K562 (cell line): ENCODE results near the gene EPB41L4A. TPM values are rescaled to one million over a fixed set of nuclear protein-coding genes. Genes with fewer than 3 reads are reported as not detected.
"Not testable (repeated sequence)": the region's sequence is repeated elsewhere in the genome, so short reads cannot be mapped to it uniquely, and the experiment has no call there.

Experiments used
- ATAC-seq: fragments of 200-7000 bp; cut with Tn5 transposase; 3 replicates; pipeline ENCODE4 v1.9.1; 2020; ENCODE audit warnings: moderate library complexity
- BruUV-seq: library from RNA; stranded (reverse); fragments of 400-500 nt; replicated peaks from 2 replicates; lab custom pipeline; 2021; lab: Mats Ljungman, UMichigan
- CTCF ChIA-PET: fragments of 300-600 bp; formaldehyde crosslinking; extraction: SDS; loops from one replicate; lab custom pipeline; 2021; ENCODE audit warnings: low intra/inter-chr PET ratio; lab: Yijun Ruan, JAX
- POLR2A ChIA-PET: fragments of 300-600, 350-650 bp; sonication (Branson Sonifier 250); formaldehyde crosslinking; extraction: SDS; loops from one replicate; lab custom pipeline; 2021; ENCODE audit warnings: antibody characterized with exemption, inconsistent platforms; lab: Yijun Ruan, JAX
- DNase-seq, 4 experiments: peaks; one replicate each; pipeline versions ENCODE4 v3.0.0 to v3.0.0-alpha.2; 2011 to 2018; ENCODE audit warnings: low spot score in 3 of 4, mixed read lengths in 3 of 4; ENCODE audit errors: extremely low read depth in 1 of 4
- FAIRE-seq: peaks from 2 replicates; lab custom pipeline; 2011; peaks lifted over from hg19 to GRCh38; lab: Jason Lieb, UNC
- H2AFZ ChIP-seq: 2 replicates; pipeline ENCODE4 v1.6.0; 2011; ENCODE audit warnings: low read depth, low read length, control low read depth, inconsistent platforms
- H3K27ac ChIP-seq: fragments of 200-600 bp; 3 replicates; pipeline ENCODE4 v1.8.0; 2011; ENCODE audit warnings: low read depth, mild to moderate bottlenecking, control low read depth, inconsistent platforms, low read length, moderate library complexity, mixed read lengths; ENCODE audit errors: extremely low read depth
- H3K27me3 ChIP-seq, 2 experiments: fragments of 300-600 bp in 1 of 2; 2 replicates in 1 of 2; 3 replicates in 1 of 2; pipeline versions ENCODE4 v1.6.0 to v1.8.0; 2011; ENCODE audit warnings: inconsistent platforms in 2 of 2, low read length in 2 of 2, mild to moderate bottlenecking in 1 of 2, mixed read lengths in 1 of 2, moderate library complexity in 1 of 2; ENCODE audit not compliant: control insufficient read depth in 2 of 2, insufficient read depth in 2 of 2
- H3K36me3 ChIP-seq: fragments of 300-600 bp; 3 replicates; pipeline ENCODE4 v1.8.0; 2011; ENCODE audit warnings: mild to moderate bottlenecking, low read length, inconsistent platforms; ENCODE audit not compliant: control insufficient read depth, insufficient read depth
- H3K4me1 ChIP-seq, 2 experiments: fragments of 200-600 bp in 1 of 2; replicated peaks in 1 of 2; 2 replicates in 1 of 2; 3 replicates in 1 of 2; pipeline versions ENCODE4 v1.5.1 to v1.8.0; 2011; ENCODE audit warnings: inconsistent platforms in 2 of 2, low read length in 2 of 2, mild to moderate bottlenecking in 1 of 2, mixed read lengths in 1 of 2, moderate library complexity in 1 of 2; ENCODE audit not compliant: control insufficient read depth in 2 of 2, insufficient read depth in 2 of 2
- H3K4me2 ChIP-seq: 2 replicates; pipeline ENCODE4 v1.6.1; 2011; ENCODE audit warnings: low read length, control low read depth, inconsistent platforms, mixed read lengths; ENCODE audit not compliant: insufficient read depth
- H3K4me3 ChIP-seq: fragments of 200-600 bp; sonication (generic), shearing (Covaris generic); 2 replicates; pipeline ENCODE4 v1.5.1; 2016; ENCODE audit warnings: control low read depth, inconsistent platforms
- H3K79me2 ChIP-seq: fragments of 200-600 bp; 3 replicates; pipeline ENCODE4 v1.8.0; 2011; ENCODE audit warnings: low read length, inconsistent platforms; ENCODE audit not compliant: control insufficient read depth, insufficient read depth
- H3K9ac ChIP-seq, 2 experiments: 2 replicates each; pipeline versions ENCODE4 v1.6.0 to v1.6.1; 2011; ENCODE audit warnings: low read depth in 2 of 2, low read length in 2 of 2, control low read depth in 1 of 2, inconsistent platforms in 1 of 2, mild to moderate bottlenecking in 1 of 2, mixed read lengths in 1 of 2; ENCODE audit not compliant: insufficient read depth in 1 of 2
- H3K9me1 ChIP-seq: one replicate; pipeline ENCODE4 v1.6.0; 2011; ENCODE audit warnings: inconsistent platforms, mild to moderate bottlenecking, low read length, moderate library complexity; ENCODE audit not compliant: control insufficient read depth, insufficient read depth
- H3K9me3 ChIP-seq: replicated peaks from 2 replicates; pipeline ENCODE4 v1.5.1; 2011; ENCODE audit warnings: low read depth, low read length, inconsistent platforms; ENCODE audit not compliant: control insufficient read depth, insufficient read depth
- H4K20me1 ChIP-seq: replicated peaks from 2 replicates; pipeline ENCODE4 v1.6.1; 2011; ENCODE audit warnings: low read length, inconsistent platforms, mixed read lengths; ENCODE audit not compliant: control insufficient read depth, insufficient read depth
- ARID1B ChIP-seq: fragments of 450-650 bp; IDR thresholded peaks from 2 replicates; pipeline ENCODE4 v1.6.1; 2016; ENCODE audit warnings: antibody characterized with exemption, mild to moderate bottlenecking, inconsistent platforms
- CBFA2T2 ChIP-seq: fragments of 450-650 bp; conservative IDR thresholded peaks from 2 replicates; pipeline ENCODE4 v1.6.1; 2017; ENCODE audit warnings: mild to moderate bottlenecking
- CBFA2T3 ChIP-seq: fragments of 450-650 bp; IDR thresholded peaks from 2 replicates; pipeline ENCODE4 v1.6.1; 2017
- CXXC5 ChIP-seq: fragments of 250-450 bp; sonication (Bioruptor Pico); IDR thresholded peaks from 2 replicates; pipeline ENCODE4 v1.8.0; 2022; ENCODE audit warnings: inconsistent platforms, mild to moderate bottlenecking, moderate library complexity
- ESRRA ChIP-seq: fragments of 450-650 bp; IDR thresholded peaks from 2 replicates; pipeline ENCODE4 v1.6.1; 2014; ENCODE audit warnings: low read depth, mild to moderate bottlenecking, moderate library complexity, borderline replicate concordance
- MTA2 ChIP-seq: fragments of 450-650 bp; IDR thresholded peaks from 2 replicates; pipeline ENCODE4 v1.6.1; 2016; ENCODE audit warnings: low read depth
- RAD51 ChIP-seq: fragments of 450-650 bp; IDR thresholded peaks from 2 replicates; pipeline ENCODE4 v1.7.1; 2016; ENCODE audit warnings: low read depth, mild to moderate bottlenecking, borderline replicate concordance
- SMAD4 ChIP-seq: fragments of 250-450 bp; sonication (Bioruptor Pico); conservative IDR thresholded peaks from 2 replicates; pipeline ENCODE4 v1.8.0; 2021; ENCODE audit warnings: inconsistent platforms, mild to moderate bottlenecking, moderate library complexity
- TAL1 ChIP-seq: fragments of 450-650 bp; IDR thresholded peaks from 2 replicates; pipeline ENCODE4 v1.6.1; 2016; ENCODE audit warnings: mild to moderate bottlenecking
- TCF3 ChIP-seq: sonication (generic); formaldehyde crosslinking; IDR thresholded peaks from 2 replicates; pipeline ENCODE4 v1.4.0; 2020; ENCODE audit warnings: mild to moderate bottlenecking, missing genetic modification reagents
- TOE1 ChIP-seq, 2 experiments: fragments of 450-650 bp in 1 of 2; sonication (generic) in 1 of 2; formaldehyde crosslinking in 1 of 2; IDR thresholded peaks; 2 replicates each; pipeline versions ENCODE4 v1.7.1 to v1.8.0; 2016 to 2022; ENCODE audit warnings: borderline replicate concordance in 2 of 2, mild to moderate bottlenecking in 2 of 2, antibody characterized with exemption in 1 of 2, inconsistent platforms in 1 of 2, low read depth in 1 of 2, missing genetic modification reagents in 1 of 2, moderate library complexity in 1 of 2
- USF2 ChIP-seq: sonication (generic); formaldehyde crosslinking; IDR thresholded peaks from 2 replicates; pipeline ENCODE4 v1.5.0; 2020; ENCODE audit warnings: missing genetic modification reagents
- ZNF384 ChIP-seq: IDR thresholded peaks from 2 replicates; pipeline ENCODE4 v1.6.1; 2012; ENCODE audit warnings: low read depth, low read length, improper control_type of control experiment
- WGBS: fragments of 100-300 bp; shearing (Covaris generic); methylation state at CpG from one replicate; pipeline ENCODE4 v1.1.6; 2016; ENCODE audit warnings: low coverage, mixed read lengths; ENCODE audit not compliant: insufficient coverage; ENCODE audit errors: missing lambda C conversion rate; 5-methylcytosine and 5-hydroxymethylcytosine counted together
- in situ Hi-C: fragments of 300-500 bp; cut with MboI; formaldehyde crosslinking; loops from 4 replicates; pipeline ENCODE4 v1.15.0; 2018; ENCODE audit warnings: inconsistent platforms, mixed read lengths
- intact Hi-C: fragments of 100-400 bp; cut with micrococcal nuclease; formaldehyde crosslinking; loops from 2 replicates; pipeline ENCODE4 v1.14.2; 2022
- polyA plus RNA-seq, 8 experiments: library from polyadenylated mRNA; depleted of rRNA in 4 of 8; stranded (reverse) in 5 of 8; unstranded in 3 of 8; fragments of >200 nt; fragmentation: Nextera tagmentation in 2 of 8; fragmentation: Illumina TruSeq in 1 of 8; extraction: Ambion mirVana in 2 of 8; extraction: Trizol in 1 of 8; gene quantifications; 2 replicates each; pipeline versions ENCODE4 v1.2.1 to v1.2.3, GENCODE V29; 2011 to 2014; ENCODE audit warnings: inconsistent platforms in 1 of 8, missing spikeins in 1 of 8
- total RNA-seq, 7 experiments: library from RNA; depleted of rRNA in 6 of 7; stranded (reverse); fragments of >200 nt in 6 of 7; fragmentation: Illumina TruSeq in 2 of 7; extraction: Trizol in 2 of 7; gene quantifications; 2 replicates each; pipeline versions ENCODE4 v1.2.1 to v1.2.3, GENCODE V29; 2011 to 2021; ENCODE audit warnings: low replicate concordance in 1 of 7
- TF ChIP-seq, protein P1 (sequence below): fragments of 450-650 bp; formaldehyde crosslinking; IDR thresholded peaks from 2 replicates; pipeline ENCODE4 v1.4.0; 2020; ENCODE audit warnings: mild to moderate bottlenecking, mixed read lengths

Gene EPB41L4A
- total and polyA plus RNA-seq, 9 of the 15 experiments (the other 6 are each of a cell fraction or from before 2014, with no cell fraction given), result 0.04 to 0.35 (median 0.12) TPM; not detected in 3

DNA sequence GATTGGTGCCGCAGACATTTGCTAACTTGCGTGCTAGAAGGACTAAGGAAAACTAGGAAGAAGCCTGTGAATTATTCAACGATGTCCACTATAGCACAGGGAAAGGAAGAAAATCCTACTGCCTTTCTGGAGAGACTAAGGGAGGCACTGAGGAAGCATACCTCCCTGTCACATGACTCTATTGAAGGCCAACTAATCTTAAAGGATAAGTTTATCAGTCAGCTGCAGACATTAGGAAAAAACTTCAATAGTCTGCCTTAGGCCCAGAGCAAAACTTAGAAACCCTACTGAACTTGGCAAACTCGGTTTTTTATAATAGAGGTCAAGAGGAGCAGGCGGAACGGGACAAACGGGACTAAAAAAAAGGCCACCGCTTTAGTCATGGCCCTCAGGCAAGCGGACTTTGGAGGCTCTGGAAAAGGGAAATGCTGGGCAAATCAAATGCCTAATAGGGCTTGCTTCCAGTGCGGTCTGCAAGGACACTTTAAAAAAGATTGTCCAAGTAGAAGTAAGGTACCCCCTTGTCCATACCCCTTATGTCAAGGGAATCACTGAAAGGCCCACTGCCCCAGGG lies 28.2 kb upstream of the EPB41L4A start:
- TF ChIP-seq CXXC5 (CRISPR knock-in tag), result peak; percentile 12; the same call in 1 of the 2 replicates
- TF ChIP-seq TCF3, result peak; percentile 62
- TF ChIP-seq, protein P1, sequence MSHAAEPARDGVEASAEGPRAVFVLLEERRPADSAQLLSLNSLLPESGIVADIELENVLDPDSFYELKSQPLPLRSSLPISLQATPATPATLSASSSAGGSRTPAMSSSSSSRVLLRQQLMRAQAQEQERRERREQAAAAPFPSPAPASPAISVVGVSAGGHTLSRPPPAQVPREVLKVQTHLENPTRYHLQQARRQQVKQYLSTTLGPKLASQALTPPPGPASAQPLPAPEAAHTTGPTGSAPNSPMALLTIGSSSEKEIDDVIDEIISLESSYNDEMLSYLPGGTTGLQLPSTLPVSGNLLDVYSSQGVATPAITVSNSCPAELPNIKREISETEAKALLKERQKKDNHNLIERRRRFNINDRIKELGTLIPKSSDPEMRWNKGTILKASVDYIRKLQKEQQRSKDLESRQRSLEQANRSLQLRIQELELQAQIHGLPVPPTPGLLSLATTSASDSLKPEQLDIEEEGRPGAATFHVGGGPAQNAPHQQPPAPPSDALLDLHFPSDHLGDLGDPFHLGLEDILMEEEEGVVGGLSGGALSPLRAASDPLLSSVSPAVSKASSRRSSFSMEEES (CRISPR knock-in tag), result peak; percentile 95
- TF ChIP-seq TOE1 (IDR thresholded peaks at IDR 0.05; ENCODE audit: borderline replicate concordance), result 0 out of 2 replicates have a peak, but pooled peaks have one; percentile 59
- not testable (repeated sequence) for TF ChIP-seq TOE1 (CRISPR knock-in tag; IDR thresholded peaks at IDR 0.05; ENCODE audit: borderline replicate concordance, low read depth)
- peak; percentile 38 for TF ChIP-seq TAL1
- peak; percentile 53 for TF ChIP-seq ARID1B
- TF ChIP-seq RAD51, result peak; percentile 56
- TF ChIP-seq ZNF384, result peak; percentile 19; the same call in 1 of the 2 replicates
- TF ChIP-seq SMAD4, result 0 out of 2 replicates have a peak, but pooled peaks have one; percentile 22
- TF ChIP-seq USF2 (CRISPR knock-in tag), result peak; percentile 59; the same call in 1 of the 2 replicates
- 0 out of 2 replicates have a peak, but pooled peaks have one; percentile 17 for TF ChIP-seq CBFA2T3
- peak; percentile 22; the same call in 1 of the 2 replicates for TF ChIP-seq ESRRA
- TF ChIP-seq MTA2, result 0 out of 2 replicates have a peak, but pooled peaks have one; percentile 13
- TF ChIP-seq CBFA2T2, result 0 out of 2 replicates have a peak, but pooled peaks have one; percentile 10
- TF ChIP-seq, all 486 proteins: peak for 14; not testable (repeated sequence) for 472
- CTCF ChIA-PET, result interaction anchor here (0.6 kb wide), 1 partner anchor 28 kb away, joined by 3 read pairs; the partner anchor contains the start of gene EPB41L4A
- H3K9me1 ChIP-seq, H3K36me3 ChIP-seq, H3K4me2 ChIP-seq, H3K9me3 ChIP-seq, H3K27ac ChIP-seq, BruUV-seq, POLR2A ChIA-PET, H3K4me3 ChIP-seq, ATAC-seq, H4K20me1 ChIP-seq, intact Hi-C loops, H3K9ac ChIP-seq, H2AFZ ChIP-seq, H3K79me2 ChIP-seq, H3K4me1 ChIP-seq, FAIRE-seq, in situ Hi-C loops: not testable (repeated sequence)
- H3K27me3 ChIP-seq, result peaks cover 2 to 12% of the 10 kb centered on the region in 2 experiments; a peak in 3 of 5 replicates
- peak in 1 of 4 experiments; percentile 41 for DNase-seq
- 10% methylated on average over 10 of the region's 10 CpGs for WGBS
